SK-N-SH (cell line): Measurements from ENCODE around the gene LGALS3. TPM values are rescaled to one million over a fixed set of nuclear protein-coding genes. Genes with fewer than 3 reads are reported as not detected.

Experiments used
- CTCF ChIA-PET: fragments of 300-600, 350-600 bp; formaldehyde crosslinking; extraction: SDS; loops from one replicate; lab custom pipeline; 2021; lab: Yijun Ruan, JAX
- POLR2A ChIA-PET: fragments of 350-600 bp; sonication (Branson Sonifier 250); formaldehyde crosslinking; extraction: SDS; loops from one replicate; lab custom pipeline; 2020; ENCODE audit warnings: antibody characterized with exemption, inconsistent platforms; lab: Yijun Ruan, JAX
- DNase-seq: peaks from one replicate; pipeline ENCODE4 v3.0.0; 2012
- H2AFZ ChIP-seq: fragments of 200-600 bp; sonication (generic); 2 replicates; pipeline ENCODE4 v1.8.1; 2016; ENCODE audit warnings: antibody characterized with exemption, mild to moderate bottlenecking, low read depth
- H3F3A ChIP-seq: fragments of 200-600 bp; sonication (generic); replicated peaks from 2 replicates; pipeline ENCODE3; 2016; ENCODE audit warnings: antibody characterized with exemption, mild to moderate bottlenecking; ENCODE audit not compliant: insufficient read depth
- H3K27ac ChIP-seq, 2 experiments: fragments of 200-500 bp in 1 of 2; fragments of 200-600 bp in 1 of 2; sonication (Bioruptor generic) in 1 of 2; sonication (generic), shearing (Covaris generic) in 1 of 2; 2 replicates each; pipeline versions ENCODE4 v1.5.1 to v1.6.1; 2014 to 2016; ENCODE audit warnings: low read depth in 2 of 2, inconsistent platforms in 1 of 2, low read length in 1 of 2, mild to moderate bottlenecking in 1 of 2, mixed read lengths in 1 of 2
- H3K27me3 ChIP-seq: fragments of 200-600 bp; sonication (generic), shearing (Covaris generic); 2 replicates; pipeline ENCODE4 v1.6.1; 2016; ENCODE audit warnings: mixed run types; ENCODE audit not compliant: insufficient read depth
- H3K36me3 ChIP-seq, 2 experiments: fragments of 200-500 bp in 1 of 2; fragments of 200-600 bp in 1 of 2; sonication (Bioruptor generic) in 1 of 2; sonication (generic) in 1 of 2; replicated peaks in 1 of 2; 2 replicates each; pipeline versions ENCODE3 to v1.5.1; 2014 to 2016; ENCODE audit warnings: low read length in 1 of 2, mild to moderate bottlenecking in 1 of 2; ENCODE audit not compliant: insufficient read depth in 2 of 2, control insufficient read depth in 1 of 2
- H3K4me1 ChIP-seq, 2 experiments: fragments of 200-500 bp in 1 of 2; fragments of 200-600 bp in 1 of 2; sonication (Bioruptor generic) in 1 of 2; sonication (generic), shearing (Covaris generic) in 1 of 2; 2 replicates each; pipeline versions ENCODE4 v1.5.1 to v1.6.1; 2014 to 2016; ENCODE audit warnings: low read depth in 1 of 2, low read length in 1 of 2, mixed run types in 1 of 2; ENCODE audit not compliant: insufficient read depth in 2 of 2, control insufficient read depth in 1 of 2
- H3K4me2 ChIP-seq: fragments of 200-600 bp; sonication (generic), shearing (Covaris generic); 2 replicates; pipeline ENCODE4 v1.6.1; 2017; ENCODE audit warnings: mixed run types
- H3K4me3 ChIP-seq, 2 experiments: fragments of 200-500 bp in 1 of 2; fragments of 200-600 bp in 1 of 2; sonication (Bioruptor generic) in 1 of 2; sonication (generic), shearing (Covaris generic) in 1 of 2; 2 replicates each; pipeline versions ENCODE4 v1.5.1 to v1.8.1; 2014 to 2016; ENCODE audit warnings: low read depth in 2 of 2, inconsistent platforms in 1 of 2, low read length in 1 of 2, mild to moderate bottlenecking in 1 of 2, mixed read lengths in 1 of 2, moderate library complexity in 1 of 2
- H3K79me2 ChIP-seq: fragments of 200-600 bp; sonication (generic); 2 replicates; pipeline ENCODE4 v1.8.1; 2017; ENCODE audit warnings: mild to moderate bottlenecking; ENCODE audit not compliant: insufficient read depth
- H3K9ac ChIP-seq: fragments of 200-600 bp; sonication (generic); 2 replicates; pipeline ENCODE4 v1.6.1; 2017; ENCODE audit warnings: mixed run types
- H3K9me2 ChIP-seq: fragments of 200-600 bp; sonication (generic); 2 replicates; pipeline ENCODE4 v1.6.1; 2017; ENCODE audit warnings: mixed run types
- H3K9me3 ChIP-seq: fragments of 200-600 bp; sonication (generic); 2 replicates; pipeline ENCODE4 v1.6.1; 2017; ENCODE audit warnings: mixed run types, mild to moderate bottlenecking, moderate library complexity
- H4K20me1 ChIP-seq: fragments of 200-600 bp; sonication (generic); 2 replicates; pipeline ENCODE4 v1.6.1; 2017; ENCODE audit warnings: mild to moderate bottlenecking, mixed run types; ENCODE audit not compliant: insufficient read depth
- CTCF ChIP-seq: fragments of 200-600 bp; sonication (generic); IDR thresholded peaks from 2 replicates; pipeline ENCODE4 v1.6.1; 2017; ENCODE audit warnings: antibody characterized with exemption, mild to moderate bottlenecking, moderate library complexity
- FOSL2 ChIP-seq: IDR thresholded peaks from 2 replicates; pipeline ENCODE4 v1.4.0; 2012; ENCODE audit warnings: low read depth, mild to moderate bottlenecking, moderate library complexity, borderline replicate concordance
- PBX3 ChIP-seq: IDR thresholded peaks from 2 replicates; pipeline ENCODE4; 2012
- REST ChIP-seq: IDR thresholded peaks from 2 replicates; pipeline ENCODE4 v1.6.1; 2012; ENCODE audit warnings: mild to moderate bottlenecking, low read depth, low read length, moderate library complexity
- RXRA ChIP-seq: IDR thresholded peaks from 2 replicates; pipeline ENCODE4 v1.4.0; 2012; ENCODE audit warnings: low read depth, mild to moderate bottlenecking, borderline replicate concordance
- TCF12 ChIP-seq: IDR thresholded peaks from 2 replicates; pipeline ENCODE4 v1.4.0; 2012
- USF2 ChIP-seq: fragments of 150-350 bp; IDR thresholded peaks from 2 replicates; pipeline ENCODE4 v1.6.1; 2017; ENCODE audit warnings: antibody characterized with exemption, low read length, low read depth, borderline replicate concordance
- WGBS: methylation state at CpG from one replicate; pipeline ENCODE4 v1.1.6; 2017; ENCODE audit warnings: low lambda C conversion rate; 5-methylcytosine and 5-hydroxymethylcytosine counted together
- polyA plus RNA-seq, 3 experiments: library from polyadenylated mRNA; depleted of rRNA; stranded (reverse); fragments of >200 nt; gene quantifications; 2 replicates each; pipeline ENCODE4 v1.2.3, GENCODE V29; 2012

LGALS3 gene
- polyA plus RNA-seq, 1 of the 3 experiments (the other 2 are of a cell fraction) = 59.8 TPM

- no peak for TF ChIP-seq RXRA
- TF ChIP-seq REST = no peak
- no peak for TF ChIP-seq CTCF
Observed at GRCh38 chr14:55122440-55122986, 6.5 kb upstream of the LGALS3 start (continued).

GRCh38 chr14:55123101-55123500 is 6.0 kb upstream of the LGALS3 start:
- no peaks in the 10 kb centered on the region for H4K20me1 ChIP-seq
- no peaks in the 10 kb centered on the region for H3K27me3 ChIP-seq
- TF ChIP-seq FOSL2 (0 out of 2 replicates have a peak, but pooled peaks have one; percentile 4), TCF12 (no peak)
- H3K36me3 ChIP-seq = no peaks in the 10 kb centered on the region
- H3K9me3 ChIP-seq = no peaks in the 10 kb centered on the region
- H3F3A ChIP-seq = peaks cover 9% of the 10 kb centered on the region
- H3K9ac ChIP-seq = peak overlapping the region; percentile 47; the same call in 1 of the 2 replicates
- H3K79me2 ChIP-seq = no peaks in the 10 kb centered on the region
- peak overlapping the region; percentile 64 for H3K4me2 ChIP-seq
- H3K9me2 ChIP-seq = no peaks in the 10 kb centered on the region
- H2AFZ ChIP-seq = peak overlapping the region; percentile 71; the same call in 1 of the 2 replicates
- 75% methylated on average over 8 of the region's 8 CpGs for WGBS
- DNase-seq = peak; percentile 40
- ChIA-PET CTCF (interaction anchor here (1.4 to 3.3 kb wide), 3 partner anchors 9 to 72 kb away, joined by 5 to 10 read pairs (median 5); partner anchors contain the start of gene MAPK1IP1L), POLR2A (interaction anchor here (1.0 to 1.5 kb wide), 2 partner anchors 21 to 72 kb away, joined by 4 to 5 read pairs; partner anchors contain the start of gene MAPK1IP1L)
- H3K4me1 ChIP-seq = peaks cover 7 to 15% of the 10 kb centered on the region in 2 experiments
- H3K4me3 ChIP-seq = no peak overlapping the region
- peak overlapping the region; percentile 80 to 88 for H3K27ac ChIP-seq

GRCh38 chr14:55123852-55124639 is 5.0 kb upstream of the LGALS3 start:
- H3K36me3 ChIP-seq = no peaks in the 10 kb centered on the region
- H2AFZ ChIP-seq = no peak overlapping the region
- H3K4me2 ChIP-seq = peak overlapping the region; percentile 64; the same call in 1 of the 2 replicates
- peak overlapping the region in 1 of 2 experiments; percentile 88; a peak in 1 of 4 replicates for H3K27ac ChIP-seq
- H4K20me1 ChIP-seq = no peaks in the 10 kb centered on the region
- H3K4me3 ChIP-seq = no peak overlapping the region
- ChIA-PET CTCF (interaction anchor here (1.6 to 3.3 kb wide), 2 partner anchors 10 to 34 kb away, joined by 6 to 10 read pairs; no protein-coding TSS in a partner anchor), POLR2A (no interaction called here)
- peaks cover 7 to 15% of the 10 kb centered on the region in 2 experiments for H3K4me1 ChIP-seq
- peaks cover 12% of the 10 kb centered on the region for H3F3A ChIP-seq
- WGBS = 89% methylated on average over 9 of the region's 9 CpGs
- H3K9me3 ChIP-seq = no peaks in the 10 kb centered on the region
- no peaks in the 10 kb centered on the region for H3K79me2 ChIP-seq
- H3K27me3 ChIP-seq = no peaks in the 10 kb centered on the region
- no peak overlapping the region for H3K9ac ChIP-seq
- H3K9me2 ChIP-seq = no peaks in the 10 kb centered on the region
- no peak for DNase-seq
- TF ChIP-seq PBX3 (peak; percentile 37; the same call in 1 of the 2 replicates), TCF12 (peak; percentile 55; the same call in 1 of the 2 replicates), USF2 (no peak), REST (no peak)
